A549 (cell line): ENCODE data around the gene POLD1. TPM values are rescaled to one million over a fixed set of nuclear protein-coding genes. Genes with fewer than 3 reads are reported as not detected.

Experiments used
- ATAC-seq, 2 experiments: fragments of 200-7000 bp in 1 of 2; fragments of >200 bp in 1 of 2; cut with Nextera tagmentation in 1 of 2; cut with Tn5 transposase in 1 of 2; 3 replicates each; pipeline versions ENCODE4 v1.8.0 to v1.9.1; 2018 to 2020; ENCODE audit warnings: mild to moderate bottlenecking in 1 of 2, moderate library complexity in 1 of 2
- CTCF ChIA-PET: fragments of 300-600 bp; sonication (Branson Sonifier 250); formaldehyde crosslinking; extraction: SDS; loops from one replicate; lab custom pipeline; 2021; ENCODE audit warnings: antibody characterized with exemption, inconsistent platforms; lab: Yijun Ruan, JAX
- POLR2A ChIA-PET: fragments of 350-600 bp; formaldehyde crosslinking; extraction: SDS; loops from one replicate; lab custom pipeline; 2021; ENCODE audit warnings: antibody characterized with exemption, inconsistent platforms; lab: Yijun Ruan, JAX
- DNase-seq, 2 experiments: peaks; one replicate each; pipeline versions ENCODE4 v3.0.0 to v3.0.0-alpha.2; 2011 to 2016; ENCODE audit warnings: low read depth in 1 of 2, low spot score in 1 of 2
- FAIRE-seq: peaks from 2 replicates; lab custom pipeline; 2011; peaks lifted over from hg19 to GRCh38; lab: Jason Lieb, UNC
- H3K27ac ChIP-seq, 2 experiments: fragments of >200 bp; sonication (Bioruptor Twin); formaldehyde crosslinking; 3 replicates each; pipeline ENCODE4 v1.5.1; 2016 to 2017
- H3K4me1 ChIP-seq: fragments of >200 bp; sonication (Bioruptor Twin); formaldehyde crosslinking; 3 replicates; pipeline ENCODE4 v1.6.1; 2016
- H3K4me2 ChIP-seq: fragments of >200 bp; sonication (Bioruptor Twin); formaldehyde crosslinking; 3 replicates; pipeline ENCODE4 v1.6.1; 2016
- H3K4me3 ChIP-seq: fragments of >200 bp; sonication (Bioruptor Twin); formaldehyde crosslinking; 3 replicates; pipeline ENCODE4 v1.5.1; 2016
- H3K9me3 ChIP-seq: fragments of >200 bp; sonication (Bioruptor Twin); formaldehyde crosslinking; 3 replicates; pipeline ENCODE4 v1.6.1; 2016
- ATOH8 ChIP-seq: fragments of 250-450 bp; sonication (Bioruptor Pico); IDR thresholded peaks from 2 replicates; pipeline ENCODE4 v1.5.0; 2020; ENCODE audit warnings: low read depth, mild to moderate bottlenecking, moderate library complexity
- BHLHE40 ChIP-seq: IDR thresholded peaks from 2 replicates; pipeline ENCODE4 v1.6.1; 2012; ENCODE audit warnings: low read depth, low read length, inconsistent platforms
- CHD4 ChIP-seq: fragments of 200-600 bp; sonication (generic); IDR thresholded peaks from 2 replicates; pipeline ENCODE4 v1.6.1; 2016; ENCODE audit warnings: antibody characterized with exemption, mild to moderate bottlenecking, borderline replicate concordance
- ELK1 ChIP-seq: fragments of 150-350 bp; IDR thresholded peaks from 2 replicates; pipeline ENCODE4 v1.6.1; 2014; ENCODE audit warnings: low read depth, mild to moderate bottlenecking, low read length
- ESRRA ChIP-seq: fragments of 150-350 bp; IDR thresholded peaks from 2 replicates; pipeline ENCODE4 v1.6.1; 2014; ENCODE audit warnings: mild to moderate bottlenecking, low read length, borderline replicate concordance
- GATA3 ChIP-seq: IDR thresholded peaks from 2 replicates; pipeline ENCODE4 v1.6.1; 2012; ENCODE audit warnings: borderline replicate concordance
- HDAC2 ChIP-seq: fragments of 200-600 bp; sonication (generic); IDR thresholded peaks from 2 replicates; pipeline ENCODE4 v1.6.1; 2016
- HOXA7 ChIP-seq: fragments of 250-450 bp; sonication (Bioruptor Pico); IDR thresholded peaks from 2 replicates; pipeline ENCODE4 v1.5.0; 2020; ENCODE audit warnings: mild to moderate bottlenecking, moderate library complexity
- KDM1A ChIP-seq: fragments of 200-600 bp; sonication (generic); IDR thresholded peaks from 2 replicates; pipeline ENCODE4 v1.6.1; 2016; ENCODE audit warnings: low read depth, mild to moderate bottlenecking
- KDM5A ChIP-seq: fragments of 200-600 bp; sonication (generic); IDR thresholded peaks from 2 replicates; pipeline ENCODE4 v1.6.1; 2016; ENCODE audit warnings: antibody characterized with exemption, mild to moderate bottlenecking
- MAZ ChIP-seq: fragments of 150-350 bp; IDR thresholded peaks from 2 replicates; pipeline ENCODE4 v1.6.1; 2014; ENCODE audit warnings: antibody characterized with exemption, low read depth, low read length, borderline replicate concordance
- MYC ChIP-seq: IDR thresholded peaks from 2 replicates; pipeline ENCODE4 v1.6.1; 2012; ENCODE audit warnings: mild to moderate bottlenecking, inconsistent platforms, low read length, improper control_type of control experiment, borderline replicate concordance
- NR3C1 ChIP-seq: fragments of >200 bp; sonication (Bioruptor Twin); formaldehyde crosslinking; IDR thresholded peaks from 3 replicates; pipeline ENCODE4 v1.6.1; 2017
- POLR2AphosphoS2 ChIP-seq: conservative IDR thresholded peaks from 2 replicates; pipeline ENCODE4 v1.6.1; 2012; ENCODE audit warnings: low read length, improper control_type of control experiment, inconsistent platforms
- REST ChIP-seq: fragments of 200-600 bp; sonication (generic); IDR thresholded peaks from 2 replicates; pipeline ENCODE4 v1.6.1; 2016; ENCODE audit warnings: antibody characterized with exemption, mild to moderate bottlenecking, moderate library complexity
- SMC3 ChIP-seq: fragments of >200 bp; sonication (Bioruptor Twin); formaldehyde crosslinking; IDR thresholded peaks from 3 replicates; pipeline ENCODE4 v1.6.1; 2018; ENCODE audit warnings: inconsistent platforms
- WGBS: methylation state at CpG from one replicate; pipeline ENCODE4 v1.1.6; 2017; ENCODE audit errors: missing lambda C conversion rate; 5-methylcytosine and 5-hydroxymethylcytosine counted together
- polyA plus RNA-seq, 4 experiments: library from polyadenylated mRNA; depleted of rRNA in 3 of 4; stranded (reverse); fragments of >200 nt; fragmentation: RNase III in 1 of 4; extraction: RNeasy Plus Mini Kit Qiagen cat#74134 plus additional on column Dnase treatment in 1 of 4; gene quantifications; 2 replicates in 3 of 4; 3 replicates in 1 of 4; pipeline ENCODE4 v1.2.3, GENCODE V29; 2011 to 2017

Gene POLD1
- polyA plus RNA-seq, 2 of the 4 experiments (the other 2 are of a cell fraction) = 26.1 to 88.8 TPM

DNA sequence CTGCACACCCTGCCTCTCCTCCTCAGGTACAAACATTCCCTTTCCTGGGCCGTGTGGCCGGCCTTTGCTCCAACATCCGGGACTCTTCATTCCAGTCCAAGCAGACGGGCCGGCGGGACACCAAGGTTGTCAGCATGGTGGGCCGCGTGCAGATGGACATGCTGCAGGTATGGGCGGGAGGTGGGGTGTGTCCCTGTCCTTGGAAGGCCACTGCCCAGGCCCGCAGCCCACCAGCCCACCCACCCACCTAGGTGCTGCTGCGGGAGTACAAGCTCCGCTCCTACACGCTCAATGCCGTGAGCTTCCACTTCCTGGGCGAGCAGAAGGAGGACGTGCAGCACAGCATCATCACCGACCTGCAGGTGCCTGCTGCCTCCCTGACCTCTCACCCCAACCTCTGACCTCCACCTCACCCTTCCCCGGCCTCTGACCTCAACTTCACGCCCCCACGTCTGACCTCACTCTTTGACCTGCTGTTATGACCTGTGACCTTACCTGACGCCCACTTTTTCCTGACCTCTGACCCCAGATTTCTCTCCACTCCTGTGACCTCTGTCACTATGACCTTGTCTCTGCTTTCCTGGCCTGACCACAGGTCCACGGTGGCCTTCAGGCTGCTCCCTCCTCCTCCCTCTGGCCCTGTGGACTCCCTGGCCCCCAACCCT, 22.1 kb downstream of the POLD1 start:
- CTCF ChIA-PET = interaction anchor here (1.2 to 2.7 kb wide), 5 partner anchors 9 to 55 kb away, joined by 3 to 12 read pairs (median 5); no protein-coding TSS in a partner anchor
- POLR2A ChIA-PET = no interaction called here
- FAIRE-seq = no peak
- H3K9me3 ChIP-seq = no peaks in the 10 kb centered on the region
- TF ChIP-seq ESRRA = peak; percentile 68; the same call in 1 of the 2 replicates
- TF ChIP-seq ELK1 = no peak
- TF ChIP-seq, all 56 proteins: peak for 1
- WGBS = 93% methylated on average over 22 of the region's 22 CpGs
- H3K27ac ChIP-seq = no peak overlapping the region
- H3K4me3 ChIP-seq = no peak overlapping the region
- no peaks in the 10 kb centered on the region for H3K4me1 ChIP-seq
- DNase-seq (no peak), ATAC-seq (no peak)
- H3K4me2 ChIP-seq = no peak overlapping the region

- TF ChIP-seq KDM1A (no peak), MAZ (no peak), HOXA7 (CRISPR knock-in tag) (no peak), POLR2AphosphoS2 (no peak), HDAC2 (no peak), BHLHE40 (no peak), NR3C1 (no peak), KDM5A (no peak), REST (no peak), MYC (no peak), CHD4 (no peak)
- WGBS = 96% methylated on average over 13 of the region's 19 CpGs
- H3K4me1 ChIP-seq = no peaks in the 10 kb centered on the region
- ChIA-PET CTCF (interaction anchor here (1.0 to 2.7 kb wide), 6 partner anchors 9 to 93 kb away, joined by 3 to 12 read pairs (median 5); no protein-coding TSS in a partner anchor), POLR2A (no interaction called here)
- H3K9me3 ChIP-seq = no peaks in the 10 kb centered on the region
- ATAC-seq (no peak), DNase-seq (no peak), FAIRE-seq (no peak)
- H3K4me3 ChIP-seq = no peak overlapping the region
- H3K4me2 ChIP-seq = no peak overlapping the region
- H3K27ac ChIP-seq = no peak overlapping the region
Observed at GRCh38 chr19:50406829-50407228, 22.7 kb downstream of the POLD1 start.

- CTCF ChIA-PET = interaction anchor here (0.5 to 2.0 kb wide), 9 partner anchors 11 to 342 kb away, joined by 3 to 10 read pairs (median 4); no protein-coding TSS in a partner anchor
- H3K4me2 ChIP-seq = no peak overlapping the region
- H3K4me3 ChIP-seq = no peak overlapping the region
- no peak overlapping the region for H3K27ac ChIP-seq
- H3K4me1 ChIP-seq = no peaks in the 10 kb centered on the region
- POLR2A ChIA-PET = interaction anchor here (1.5 kb wide), 1 partner anchor 33 kb away, joined by 4 read pairs; the partner anchor contains the start of gene NR1H2
- FAIRE-seq (no peak), ATAC-seq (peak in 1 of 2 experiments; percentile 9; a peak in 1 of 6 replicates), DNase-seq (no peak)
- no peak for TF ChIP-seq GATA3
- no peak for TF ChIP-seq BHLHE40
- no peak for TF ChIP-seq SMC3
- TF ChIP-seq ATOH8 (CRISPR knock-in tag) = no peak
- WGBS = 96% methylated on average over 17 of the region's 17 CpGs
- H3K9me3 ChIP-seq = no peaks in the 10 kb centered on the region
Observed at GRCh38 chr19:50409347-50409746, 25.2 kb downstream of the POLD1 start.
